Body of pancreas (tissue), 4 donors: ENCODE results near the gene KBTBD12.

ENCODE experiments used
- CTCF ChIP-seq, 7 experiments: fragments of 450-650 bp in 4 of 7; fragments of 200-600 bp in 3 of 7; sonication (generic) in 3 of 7; IDR thresholded peaks; one replicate each; pipeline ENCODE4 v1.5.1; 2016 to 2019; ENCODE audit warnings: antibody characterized with exemption in 7 of 7
- POLR2A ChIP-seq, 3 donors: fragments of 450-650 bp; IDR thresholded peaks; one replicate each; pipeline ENCODE4 v1.6.1; 2016; ENCODE audit warnings: antibody characterized with exemption in 3 of 3, mild to moderate bottlenecking in 2 of 3

- no peak for TF ChIP-seq CTCF (IDR thresholded peaks at IDR 0.05)
- TF ChIP-seq POLR2A (IDR thresholded peaks at IDR 0.05) = no peak
These were observed 24.9 kb upstream of the KBTBD12 start for GRCh38 chr3:127889976-127890650.
